IPS-11a (cell line): ENCODE results near the gene MMS22L.
"Not testable (repeated sequence)": the region's sequence is repeated elsewhere in the genome, so short reads cannot be mapped to it uniquely, and the experiment has no call there.

ENCODE experiments used
- H3K4me3 ChIP-seq: one replicate; pipeline ENCODE4 v1.5.1; 2013; ENCODE audit warnings: low read depth, low read length, control low read depth

The MMS22L gene

GRCh38 chr6:97246842-97247241 lies 36.2 kb downstream of the MMS22L start:
- no peak overlapping the region for H3K4me3 ChIP-seq

GRCh38 chr6:97240222-97240621 lies 42.8 kb downstream of the MMS22L start:
- H3K4me3 ChIP-seq: no peak overlapping the region

- H3K4me3 ChIP-seq: no peak overlapping the region
These were observed 51.1 kb downstream of the MMS22L start for GRCh38 chr6:97231911-97232310.

GRCh38 chr6:97222903-97223302 lies 60.1 kb downstream of the MMS22L start:
- no peak overlapping the region for H3K4me3 ChIP-seq

- H3K4me3 ChIP-seq: no peak overlapping the region
These were observed 64.1 kb downstream of the MMS22L start for GRCh38 chr6:97218912-97219311.

- no peak overlapping the region for H3K4me3 ChIP-seq
These were observed 67.8 kb downstream of the MMS22L start for GRCh38 chr6:97215157-97215769.

GRCh38 chr6:97214671-97215070 lies 68.3 kb downstream of the MMS22L start:
- no peak overlapping the region for H3K4me3 ChIP-seq

GRCh38 chr6:97207383-97207782 lies 75.6 kb downstream of the MMS22L start:
- no peak overlapping the region for H3K4me3 ChIP-seq

- no peak overlapping the region for H3K4me3 ChIP-seq
These were observed 77.0 kb downstream of the MMS22L start for GRCh38 chr6:97205966-97206365.

- H3K4me3 ChIP-seq: no peak overlapping the region
These were observed 79.7 kb downstream of the MMS22L start for GRCh38 chr6:97203343-97203742.

- H3K4me3 ChIP-seq: no peak overlapping the region
These were observed 84.9 kb downstream of the MMS22L start for GRCh38 chr6:97198046-97198565.

GRCh38 chr6:97195117-97195516 lies 87.9 kb downstream of the MMS22L start:
- H3K4me3 ChIP-seq: no peak overlapping the region

- H3K4me3 ChIP-seq: no peak overlapping the region
These were observed 93.2 kb downstream of the MMS22L start for GRCh38 chr6:97189767-97190166.

- no peak overlapping the region for H3K4me3 ChIP-seq
These were observed 95.1 kb downstream of the MMS22L start for GRCh38 chr6:97187951-97188350.

GRCh38 chr6:97186416-97186999 lies 96.5 kb downstream of the MMS22L start:
- no peak overlapping the region for H3K4me3 ChIP-seq

GRCh38 chr6:97177905-97178304 lies 105.1 kb downstream of the MMS22L start:
- H3K4me3 ChIP-seq: no peak overlapping the region

GRCh38 chr6:97176468-97176867 lies 106.5 kb downstream of the MMS22L start:
- no peak overlapping the region for H3K4me3 ChIP-seq

- no peak overlapping the region for H3K4me3 ChIP-seq
These were observed 107.2 kb downstream of the MMS22L start for GRCh38 chr6:97175806-97176205.

GRCh38 chr6:97174471-97174870 lies 108.5 kb downstream of the MMS22L start:
- no peak overlapping the region for H3K4me3 ChIP-seq

- no peak overlapping the region for H3K4me3 ChIP-seq
These were observed 122.7 kb downstream of the MMS22L start for GRCh38 chr6:97160280-97160679.

- H3K4me3 ChIP-seq: not testable (repeated sequence)
These were observed 127.6 kb downstream of the MMS22L start for GRCh38 chr6:97155447-97155846.

- H3K4me3 ChIP-seq: no peak overlapping the region
These were observed 129.0 kb downstream of the MMS22L start for GRCh38 chr6:97154015-97154414.

GRCh38 chr6:97151601-97152000 lies 131.4 kb downstream of the MMS22L start:
- no peak overlapping the region for H3K4me3 ChIP-seq
